D721Med (cell line): ENCODE measurements around the gene GRK2.

Experiments used
- DNase-seq: peaks from one replicate; pipeline ENCODE4 v3.0.0; 2011; ENCODE audit warnings: low spot score; ENCODE audit not compliant: insufficient read length
- FAIRE-seq: peaks from 2 replicates; lab custom pipeline; 2011; peaks lifted over from hg19 to GRCh38; lab: Jason Lieb, UNC
- TF ChIP-seq, protein P1 (sequence below): IDR thresholded peaks from 2 replicates; pipeline ENCODE4 v1.5.1; 2012; ENCODE audit warnings: mild to moderate bottlenecking, control low read depth; ENCODE audit not compliant: insufficient read depth; ENCODE audit errors: missing control alignments

GRK2 gene

DNA sequence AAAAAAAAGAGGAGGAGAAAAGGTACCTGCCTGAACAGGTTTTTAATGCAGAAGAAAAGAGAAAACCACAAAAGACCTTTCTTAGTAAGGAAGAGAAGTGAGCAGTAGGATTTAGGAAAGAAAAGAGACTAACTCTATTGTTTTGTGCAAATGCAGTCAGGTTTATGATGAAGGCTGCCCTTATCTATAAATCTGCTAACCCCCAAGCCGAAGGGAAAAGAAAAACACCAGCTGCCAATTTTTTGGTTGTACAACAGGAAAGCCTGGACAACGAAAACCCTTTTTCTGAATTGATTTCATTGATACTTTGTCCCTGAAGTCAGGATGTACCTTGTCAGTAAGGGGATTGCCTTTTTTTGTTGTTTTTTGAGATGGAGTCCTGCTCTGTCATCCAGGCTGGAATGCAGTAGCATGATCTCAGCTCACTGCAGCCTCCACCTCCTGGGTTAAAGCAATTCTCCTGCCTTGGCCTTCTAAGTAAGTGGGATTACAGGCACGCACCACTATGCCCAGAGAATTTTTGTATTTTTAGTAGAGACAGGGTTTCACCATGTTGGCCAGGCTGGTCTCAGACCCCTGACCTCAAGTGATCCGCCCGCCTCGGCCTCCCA is 65.9 kb downstream of the GRK2 start:
- DNase-seq (no peak), FAIRE-seq (no peak)
- TF ChIP-seq, protein P1, sequence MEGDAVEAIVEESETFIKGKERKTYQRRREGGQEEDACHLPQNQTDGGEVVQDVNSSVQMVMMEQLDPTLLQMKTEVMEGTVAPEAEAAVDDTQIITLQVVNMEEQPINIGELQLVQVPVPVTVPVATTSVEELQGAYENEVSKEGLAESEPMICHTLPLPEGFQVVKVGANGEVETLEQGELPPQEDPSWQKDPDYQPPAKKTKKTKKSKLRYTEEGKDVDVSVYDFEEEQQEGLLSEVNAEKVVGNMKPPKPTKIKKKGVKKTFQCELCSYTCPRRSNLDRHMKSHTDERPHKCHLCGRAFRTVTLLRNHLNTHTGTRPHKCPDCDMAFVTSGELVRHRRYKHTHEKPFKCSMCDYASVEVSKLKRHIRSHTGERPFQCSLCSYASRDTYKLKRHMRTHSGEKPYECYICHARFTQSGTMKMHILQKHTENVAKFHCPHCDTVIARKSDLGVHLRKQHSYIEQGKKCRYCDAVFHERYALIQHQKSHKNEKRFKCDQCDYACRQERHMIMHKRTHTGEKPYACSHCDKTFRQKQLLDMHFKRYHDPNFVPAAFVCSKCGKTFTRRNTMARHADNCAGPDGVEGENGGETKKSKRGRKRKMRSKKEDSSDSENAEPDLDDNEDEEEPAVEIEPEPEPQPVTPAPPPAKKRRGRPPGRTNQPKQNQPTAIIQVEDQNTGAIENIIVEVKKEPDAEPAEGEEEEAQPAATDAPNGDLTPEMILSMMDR = no peak
